ENCODE measurements around the gene TAF1B.
"Not testable (repeated sequence)": the region's sequence is repeated elsewhere in the genome, so short reads cannot be mapped to it uniquely, and the experiment has no call there.

TAF1B gene

GRCh38 chr2:9832586-9832985, 10.7 kb upstream of the TAF1B start:
- no peak for DNase-seq

DNA sequence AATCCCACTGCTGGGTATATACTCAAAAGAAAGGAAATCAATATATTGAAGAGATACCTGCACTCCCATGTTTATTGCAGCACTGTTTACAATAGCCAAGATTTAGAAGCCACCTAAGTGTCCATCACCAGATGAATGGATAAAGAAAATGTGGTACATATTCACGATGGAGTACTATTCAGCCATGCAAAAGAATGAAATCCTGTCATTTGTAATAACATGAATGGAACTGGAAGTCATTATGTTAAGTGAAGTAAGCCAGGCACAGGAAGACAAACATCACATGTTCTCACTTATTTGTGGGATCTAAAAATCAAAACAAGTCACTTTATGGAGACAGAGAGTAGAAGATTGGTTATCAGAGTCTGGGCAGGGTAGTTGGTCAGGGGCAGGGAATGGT, 8.2 kb upstream of the TAF1B start:
- DNase-seq = not testable (repeated sequence)

GRCh38 chr2:9836074-9836473, 7.2 kb upstream of the TAF1B start:
- DNase-seq = no peak

GRCh38 chr2:9836517-9836916, 6.8 kb upstream of the TAF1B start:
- DNase-seq = no peak

DNA sequence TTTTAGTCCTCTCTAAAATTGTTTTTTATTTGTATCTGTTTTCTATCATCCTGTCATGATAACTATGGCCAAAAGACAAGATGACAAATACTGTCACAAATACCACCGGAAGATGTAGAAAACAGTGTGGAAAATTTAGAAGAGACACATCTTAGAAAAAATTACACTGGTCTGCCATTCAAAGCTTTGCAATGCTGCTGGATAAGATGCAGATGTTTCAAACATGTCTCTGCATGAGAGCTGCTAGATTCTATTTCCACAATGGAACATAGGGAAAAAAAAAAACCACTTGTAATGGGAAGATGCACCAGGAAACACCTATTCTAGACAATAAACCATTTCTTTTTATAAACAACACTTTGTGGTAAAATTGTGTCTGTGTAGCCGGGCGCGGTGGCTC, 5.8 kb upstream of the TAF1B start:
- DNase-seq = no peak

DNA sequence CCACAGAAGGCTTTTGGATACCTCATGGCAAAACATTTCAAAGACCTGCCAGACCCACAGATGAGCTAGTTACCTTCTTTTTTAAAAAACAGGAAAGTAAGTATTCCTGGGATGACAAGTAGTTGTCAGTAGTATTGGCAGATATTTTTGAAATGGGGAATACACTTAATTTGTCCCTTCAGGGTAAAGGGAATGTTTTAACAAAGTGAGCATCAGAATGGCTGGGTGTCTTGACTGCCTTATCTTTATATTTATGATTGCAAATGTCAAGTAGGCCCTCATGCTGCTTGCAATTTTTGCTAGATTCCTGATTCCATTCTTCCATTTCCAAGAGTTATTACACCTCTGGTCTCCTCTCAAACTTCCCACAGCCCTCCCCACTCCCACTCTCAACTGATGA, 4.9 kb upstream of the TAF1B start:
- DNase-seq = no peak

GRCh38 chr2:9842487-9843228, 616 bp upstream of the TAF1B start:
- DNase-seq = no peak

DNA sequence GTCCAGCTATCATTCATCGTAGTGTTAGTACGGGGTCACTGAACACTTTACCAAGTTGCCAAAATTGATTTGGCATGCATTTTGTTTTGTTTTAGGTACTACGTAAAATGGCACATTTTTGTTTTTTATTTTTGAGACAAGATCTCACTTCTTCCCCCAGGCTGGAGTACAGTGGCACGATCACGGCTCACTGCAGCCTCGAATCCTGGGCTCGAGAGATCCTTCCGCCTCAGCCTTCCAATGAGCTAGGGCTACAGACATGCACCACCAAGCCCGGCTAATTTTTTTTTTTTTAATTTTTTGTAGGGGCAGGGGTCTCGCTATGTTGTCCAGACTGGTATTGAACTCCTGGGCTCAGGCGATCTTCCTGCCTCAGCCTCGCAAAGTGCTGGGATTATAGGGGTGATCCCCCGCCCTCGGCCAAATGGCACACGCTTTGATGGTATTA, 786 bp downstream of the TAF1B start:
- DNase-seq = no peak

DNA sequence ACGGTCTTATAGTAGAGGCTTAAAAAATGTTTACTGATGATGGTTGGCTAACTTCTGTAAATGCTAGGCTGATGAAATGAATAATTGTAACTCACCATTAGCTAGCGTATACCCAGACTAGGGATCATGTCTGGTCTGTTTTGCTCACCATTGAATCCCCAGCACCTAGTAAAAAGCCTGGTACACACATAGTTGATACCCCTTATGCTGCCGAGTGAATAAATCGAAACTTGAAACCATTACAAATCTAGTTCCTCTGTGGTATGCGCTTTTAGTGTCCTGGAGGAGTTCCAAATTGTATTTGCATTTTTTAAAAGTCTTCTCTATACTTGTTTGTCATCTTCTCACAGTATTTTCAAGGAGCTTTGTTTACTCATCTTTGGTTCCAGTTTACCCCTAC, 1.3 kb downstream of the TAF1B start:
- DNase-seq = no peak

DNA sequence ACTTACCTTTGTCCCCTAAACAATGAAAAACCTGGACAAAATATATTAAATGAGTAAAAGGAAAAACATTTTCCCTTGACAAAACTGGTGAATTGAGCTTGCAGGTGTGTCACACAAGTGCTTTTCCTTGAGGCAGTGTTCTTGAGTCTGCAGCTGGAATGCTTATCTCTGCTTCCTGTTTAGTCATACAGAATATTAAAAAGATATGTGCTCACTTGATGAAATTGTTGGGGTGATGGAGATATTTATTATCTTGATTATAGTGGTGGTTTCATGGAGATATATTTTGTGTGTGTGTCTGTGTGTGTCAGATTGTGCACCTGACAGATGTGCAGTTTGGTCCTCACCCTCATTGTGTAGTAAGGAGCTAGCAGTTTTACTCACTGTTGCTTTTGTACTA, 3.3 kb downstream of the TAF1B start:
- DNase-seq = no peak

- no peak for DNase-seq
These were observed 3.9 kb downstream of the TAF1B start for GRCh38 chr2:9847140-9847539.

GRCh38 chr2:9852881-9853280, 9.6 kb downstream of the TAF1B start:
- DNase-seq = no peak

- DNase-seq = no peak
These were observed 14.8 kb downstream of the TAF1B start for GRCh38 chr2:9857814-9858729.

GRCh38 chr2:9858730-9859068, 15.4 kb downstream of the TAF1B start:
- DNase-seq = no peak

DNA sequence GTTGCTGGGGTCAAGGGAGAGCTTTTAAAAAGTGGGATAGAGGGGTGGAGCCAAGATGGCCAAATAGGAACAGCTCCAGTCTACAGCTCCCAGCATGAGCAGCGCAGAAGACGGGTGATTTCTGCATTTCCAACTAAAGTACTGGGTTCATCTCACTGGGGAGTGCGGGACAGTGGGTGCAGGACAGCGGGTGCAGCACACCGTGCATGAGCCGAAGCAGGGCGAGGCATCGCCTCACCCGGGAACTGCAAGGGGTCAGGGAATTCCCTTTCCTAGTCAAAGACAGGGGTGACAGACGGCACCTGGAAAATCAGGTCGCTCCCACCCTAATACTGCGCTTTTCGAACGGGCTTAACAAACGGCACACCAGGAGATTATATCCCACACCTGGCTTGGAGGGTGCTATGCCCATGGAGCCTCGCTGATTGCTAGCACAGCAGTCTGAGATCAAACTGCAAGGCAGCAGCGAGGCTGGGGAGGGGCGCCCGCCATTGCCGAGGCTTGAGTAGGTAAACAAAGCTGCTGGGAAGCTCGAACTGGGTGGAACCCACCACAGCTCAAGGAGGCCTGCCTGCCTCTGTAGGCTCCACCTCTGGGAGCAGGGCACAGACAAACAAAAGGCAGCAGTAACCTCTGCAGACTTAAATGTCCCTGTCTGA, 17.8 kb downstream of the TAF1B start:
- DNase-seq = not testable (repeated sequence)

DNA sequence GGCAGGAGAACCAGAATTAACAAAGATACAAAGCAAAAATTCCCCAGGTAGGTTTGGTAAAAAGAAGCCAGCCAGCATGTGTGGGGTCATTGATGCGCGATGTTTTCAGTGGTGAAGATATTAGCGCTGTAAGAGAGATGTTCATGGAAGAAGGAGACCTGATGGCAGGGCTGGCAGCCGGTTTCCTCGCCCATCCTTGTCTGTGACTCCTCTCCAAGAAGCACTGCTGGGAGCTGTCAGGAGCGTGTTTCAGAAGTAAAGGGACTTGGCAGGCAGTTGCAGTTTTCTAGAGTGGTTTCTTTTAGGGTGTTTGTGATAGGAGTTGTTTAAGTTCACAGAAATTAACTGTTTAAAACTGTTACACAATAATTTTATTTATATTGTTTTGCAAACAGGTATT, 24.6 kb downstream of the TAF1B start:
- no peak for DNase-seq

GRCh38 chr2:9873337-9873736, 30.1 kb downstream of the TAF1B start:
- no peak for DNase-seq

DNA sequence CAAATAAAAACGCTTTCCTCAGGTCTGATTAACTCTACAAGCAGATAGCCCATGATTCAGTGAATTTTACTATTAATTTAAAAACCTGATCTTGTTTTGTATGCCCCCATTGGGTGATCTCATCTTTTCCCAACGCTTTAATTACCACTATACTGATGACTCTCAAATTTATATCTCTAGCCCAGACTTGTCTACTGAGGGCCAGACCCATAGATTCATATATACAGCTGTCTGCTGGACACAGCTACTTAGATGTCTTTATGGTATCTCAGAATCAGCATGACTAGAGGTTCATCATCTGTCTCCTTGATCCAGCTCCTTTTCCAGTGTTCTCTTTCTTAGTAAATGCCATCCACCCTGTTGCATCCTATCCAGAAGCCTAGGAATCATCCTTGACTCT, 33.8 kb downstream of the TAF1B start:
- no peak for DNase-seq

DNA sequence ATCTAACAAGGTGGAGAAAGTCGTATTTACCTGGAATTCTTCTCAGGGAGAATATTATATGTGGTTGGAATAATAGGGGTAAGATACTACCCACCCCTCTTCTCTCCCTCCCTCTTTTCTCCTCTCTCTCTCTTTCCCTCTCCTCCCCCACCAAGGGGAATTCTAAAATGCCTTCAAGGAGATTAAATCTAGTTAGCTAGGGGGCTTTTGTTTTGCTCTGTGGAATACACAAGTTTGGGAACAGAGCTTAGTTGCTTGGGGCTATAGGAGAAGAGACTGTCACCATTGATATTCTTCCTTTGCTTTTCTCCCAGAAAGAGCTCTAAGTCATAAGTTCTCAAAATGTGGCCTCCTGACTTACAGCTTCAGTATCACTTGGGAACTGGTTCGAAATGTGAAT, 34.5 kb downstream of the TAF1B start:
- DNase-seq = no peak

- no peak for DNase-seq
These were observed 36.4 kb downstream of the TAF1B start for GRCh38 chr2:9879455-9880194.

DNA sequence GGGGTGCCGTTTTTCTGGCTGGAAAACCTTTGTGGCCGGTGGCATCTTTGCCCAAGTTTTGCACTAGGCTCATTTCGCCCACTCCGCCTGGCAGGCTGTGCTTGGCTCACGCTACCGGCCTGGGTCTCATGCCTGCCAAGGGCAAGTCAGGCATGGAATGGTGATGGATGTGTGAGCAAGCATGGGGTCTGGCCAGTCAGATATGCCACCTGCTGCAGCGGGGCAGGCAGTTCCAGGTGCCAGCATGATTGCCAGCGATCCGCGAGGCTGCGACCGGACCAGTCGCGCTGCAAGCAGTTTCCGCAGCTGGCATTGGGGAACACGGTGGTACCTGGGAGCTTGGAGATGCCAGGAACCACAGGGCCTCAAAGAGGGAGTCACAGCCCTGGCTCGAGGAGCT, 40.6 kb downstream of the TAF1B start:
- DNase-seq = no peak

GRCh38 chr2:9884436-9884835, 41.2 kb downstream of the TAF1B start:
- no peak for DNase-seq

- DNase-seq = no peak
These were observed 41.9 kb downstream of the TAF1B start for GRCh38 chr2:9885036-9885684.
